Suprapubic skin (tissue), 4 donors: ENCODE results near the gene NHSL2.

Experiments used
- POLR2A ChIP-seq, 2 donors: fragments of 450-650 bp; IDR thresholded peaks; one replicate each; pipeline ENCODE4 v1.6.1; 2017; ENCODE audit warnings: antibody characterized with exemption in 2 of 2, mild to moderate bottlenecking in 2 of 2, moderate library complexity in 2 of 2
- POLR2AphosphoS5 ChIP-seq, 3 donors: sonication (generic); formaldehyde crosslinking; IDR thresholded peaks; one replicate each; pipeline ENCODE4 v1.6.1; 2017; ENCODE audit warnings: antibody characterized with exemption in 3 of 3
- TF ChIP-seq, protein P1 (sequence below), 2 donors: fragments of 200-600 bp in 1 of 2; fragments of 450-650 bp in 1 of 2; sonication (generic) in 1 of 2; IDR thresholded peaks; one replicate each; pipeline ENCODE4 v1.5.1; 2016 to 2019; ENCODE audit warnings: antibody characterized with exemption in 2 of 2, mild to moderate bottlenecking in 1 of 2, moderate library complexity in 1 of 2

DNA sequence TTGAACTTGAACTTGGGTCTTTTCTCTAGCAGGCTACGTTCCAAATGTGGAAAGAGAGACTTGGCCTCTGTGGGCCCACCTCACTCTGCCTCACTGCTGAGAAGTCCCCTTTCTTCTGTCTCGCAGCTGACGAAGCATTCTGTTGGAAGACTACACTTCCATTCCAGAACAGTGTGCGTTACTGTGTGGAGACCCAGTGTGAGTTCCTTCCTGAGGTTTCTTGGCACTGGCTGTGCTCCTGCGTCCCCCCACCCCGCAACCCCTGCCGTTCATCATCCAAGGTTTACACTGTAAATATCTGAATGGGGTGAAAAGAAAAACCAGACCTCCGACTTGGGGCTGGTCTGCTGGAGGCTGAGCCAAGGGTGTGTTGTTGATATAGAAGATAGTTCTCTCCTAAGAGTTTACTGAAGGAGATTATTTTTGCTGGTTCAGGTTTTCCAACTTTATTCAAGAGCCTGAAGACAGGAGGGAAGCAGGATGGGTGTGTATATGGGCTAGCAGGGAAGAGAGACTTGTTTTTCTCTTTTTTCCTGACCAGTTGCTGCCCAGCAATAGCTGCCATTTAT lies 34.7 kb downstream of the NHSL2 start:
- TF ChIP-seq POLR2A (IDR thresholded peaks at IDR 0.05) (no peak), POLR2AphosphoS5 (IDR thresholded peaks at IDR 0.05) (no peak)
- TF ChIP-seq, protein P1, sequence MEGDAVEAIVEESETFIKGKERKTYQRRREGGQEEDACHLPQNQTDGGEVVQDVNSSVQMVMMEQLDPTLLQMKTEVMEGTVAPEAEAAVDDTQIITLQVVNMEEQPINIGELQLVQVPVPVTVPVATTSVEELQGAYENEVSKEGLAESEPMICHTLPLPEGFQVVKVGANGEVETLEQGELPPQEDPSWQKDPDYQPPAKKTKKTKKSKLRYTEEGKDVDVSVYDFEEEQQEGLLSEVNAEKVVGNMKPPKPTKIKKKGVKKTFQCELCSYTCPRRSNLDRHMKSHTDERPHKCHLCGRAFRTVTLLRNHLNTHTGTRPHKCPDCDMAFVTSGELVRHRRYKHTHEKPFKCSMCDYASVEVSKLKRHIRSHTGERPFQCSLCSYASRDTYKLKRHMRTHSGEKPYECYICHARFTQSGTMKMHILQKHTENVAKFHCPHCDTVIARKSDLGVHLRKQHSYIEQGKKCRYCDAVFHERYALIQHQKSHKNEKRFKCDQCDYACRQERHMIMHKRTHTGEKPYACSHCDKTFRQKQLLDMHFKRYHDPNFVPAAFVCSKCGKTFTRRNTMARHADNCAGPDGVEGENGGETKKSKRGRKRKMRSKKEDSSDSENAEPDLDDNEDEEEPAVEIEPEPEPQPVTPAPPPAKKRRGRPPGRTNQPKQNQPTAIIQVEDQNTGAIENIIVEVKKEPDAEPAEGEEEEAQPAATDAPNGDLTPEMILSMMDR (IDR thresholded peaks at IDR 0.05): no peak
